NCI-H460 (cell line): ENCODE results near the gene C10orf120. TPM values are rescaled to one million over a fixed set of nuclear protein-coding genes. Genes with fewer than 3 reads are reported as not detected.

ENCODE experiments used
- DNase-seq: peaks from one replicate; pipeline ENCODE4 v3.0.0-alpha.2; 2016; ENCODE audit warnings: low read depth; ENCODE audit errors: extremely low read depth
- polyA plus RNA-seq: library from polyadenylated mRNA; depleted of rRNA; stranded (reverse); fragments of >200 nt; gene quantifications from 2 replicates; pipeline ENCODE4 v1.2.3, GENCODE V29; 2014; cell fraction: nucleus; rRNA removed
- total RNA-seq: library from RNA; depleted of rRNA; stranded (reverse); fragments of >200 nt; shearing (Covaris generic); gene quantifications from 2 replicates; pipeline ENCODE4 v1.2.3, GENCODE V29; 2014; rRNA removed

C10orf120 gene
- total RNA-seq = not detected in 2 replicates
- polyA plus RNA-seq = not detected in 2 replicates

- DNase-seq = no peak
These were observed at the start of gene C10orf120 for GRCh38 chr10:122699796-122700455. Gene C10orf120 (minus strand): TSS chr10:122699846. CDS start chr10:122699790, 56 bp downstream.

- no peak for DNase-seq
These were observed 48.9 kb upstream of the C10orf120 start for GRCh38 chr10:122748496-122748895.

- no peak for DNase-seq
These were observed 46.8 kb upstream of the C10orf120 start for GRCh38 chr10:122746408-122746807.

GRCh38 chr10:122744257-122744656 is 44.6 kb upstream of the C10orf120 start:
- no peak for DNase-seq

GRCh38 chr10:122740640-122741039 is 41.0 kb upstream of the C10orf120 start:
- DNase-seq = no peak

GRCh38 chr10:122738031-122738430 is 38.4 kb upstream of the C10orf120 start:
- no peak for DNase-seq

GRCh38 chr10:122733931-122734665 is 34.5 kb upstream of the C10orf120 start:
- no peak for DNase-seq

GRCh38 chr10:122733443-122733842 is 33.8 kb upstream of the C10orf120 start:
- DNase-seq = no peak

- DNase-seq = no peak
These were observed 30.6 kb upstream of the C10orf120 start for GRCh38 chr10:122730238-122730637.

GRCh38 chr10:122729126-122729525 is 29.5 kb upstream of the C10orf120 start:
- DNase-seq = no peak

- no peak for DNase-seq
These were observed 27.8 kb upstream of the C10orf120 start for GRCh38 chr10:122727426-122727825.

- DNase-seq = no peak
These were observed 26.1 kb upstream of the C10orf120 start for GRCh38 chr10:122725768-122726167.

- no peak for DNase-seq
These were observed 25.4 kb upstream of the C10orf120 start for GRCh38 chr10:122725006-122725405.

- no peak for DNase-seq
These were observed 21.5 kb upstream of the C10orf120 start for GRCh38 chr10:122721111-122721510.

- no peak for DNase-seq
These were observed 16.4 kb upstream of the C10orf120 start for GRCh38 chr10:122716025-122716424.

- no peak for DNase-seq
These were observed 15.9 kb upstream of the C10orf120 start for GRCh38 chr10:122715576-122715975.

- DNase-seq = no peak
These were observed 13.6 kb upstream of the C10orf120 start for GRCh38 chr10:122713091-122713885.

- no peak for DNase-seq
These were observed 10.9 kb upstream of the C10orf120 start for GRCh38 chr10:122710576-122710975.

- DNase-seq = no peak
These were observed 10.3 kb upstream of the C10orf120 start for GRCh38 chr10:122709971-122710370.

GRCh38 chr10:122707535-122707934 is 7.9 kb upstream of the C10orf120 start:
- peak; percentile 9 for DNase-seq

- DNase-seq = no peak
These were observed 7.3 kb upstream of the C10orf120 start for GRCh38 chr10:122706947-122707346.
